ELR (cell line): Measurements from ENCODE around the gene DKC1.

ENCODE experiments used
- DNase-seq: peaks from one replicate; pipeline ENCODE4 v3.0.0-alpha.2; 2015; ENCODE audit warnings: low read depth

Gene DKC1

GRCh38 chrX:154762537-154763296, at the start of gene DKC1:
TSS of gene DKC1 (plus strand) at chrX:154762864. CDS start at chrX:154762966, 102 bp downstream.
- peak; percentile 93 for DNase-seq

- peak; percentile 56 for DNase-seq
Measured at GRCh38 chrX:154714925-154715324, 47.7 kb upstream of the DKC1 start.

GRCh38 chrX:154715825-154716224, 46.8 kb upstream of the DKC1 start:
- DNase-seq = no peak

- DNase-seq = peak; percentile 44
Measured at GRCh38 chrX:154717824-154718223, 44.8 kb upstream of the DKC1 start.

- no peak for DNase-seq
Measured at GRCh38 chrX:154718616-154719015, 44.0 kb upstream of the DKC1 start.

- peak; percentile 78 for DNase-seq
Measured at GRCh38 chrX:154719132-154719675, 43.5 kb upstream of the DKC1 start.

GRCh38 chrX:154720067-154720466, 42.6 kb upstream of the DKC1 start:
- DNase-seq = no peak

- DNase-seq = no peak
Measured at GRCh38 chrX:154721155-154721554, 41.5 kb upstream of the DKC1 start.

- no peak for DNase-seq
Measured at GRCh38 chrX:154724993-154725756, 37.5 kb upstream of the DKC1 start.

GRCh38 chrX:154727418-154727817, 35.2 kb upstream of the DKC1 start:
- peak; percentile 64 for DNase-seq

GRCh38 chrX:154727871-154728270, 34.8 kb upstream of the DKC1 start:
- peak; percentile 81 for DNase-seq

GRCh38 chrX:154728431-154729190, 34.1 kb upstream of the DKC1 start:
- DNase-seq = no peak

- no peak for DNase-seq
Measured at GRCh38 chrX:154729439-154729838, 33.2 kb upstream of the DKC1 start.

GRCh38 chrX:154730253-154730891, 32.3 kb upstream of the DKC1 start:
- DNase-seq = no peak

- no peak for DNase-seq
Measured at GRCh38 chrX:154731184-154731583, 31.5 kb upstream of the DKC1 start.

- DNase-seq = no peak
Measured at GRCh38 chrX:154731881-154732280, 30.8 kb upstream of the DKC1 start.

- DNase-seq = peak; percentile 89
Measured at GRCh38 chrX:154732421-154733065, 30.1 kb upstream of the DKC1 start.

- peak; percentile 65 for DNase-seq
Measured at GRCh38 chrX:154733066-154733425, 29.6 kb upstream of the DKC1 start.

- DNase-seq = peak; percentile 63
Measured at GRCh38 chrX:154734061-154734781, 28.4 kb upstream of the DKC1 start.

- peak; percentile 79 for DNase-seq
Measured at GRCh38 chrX:154735695-154736393, 26.8 kb upstream of the DKC1 start.
